Gastroesophageal sphincter (tissue), 4 donors: ENCODE measurements around the gene IFIT1B. TPM values are rescaled to one million over a fixed set of nuclear protein-coding genes. Genes with fewer than 3 reads are reported as not detected.
A peak's percentile ranks its signal among the peaks of the same experiment; 100 is the strongest.
"Not testable (repeated sequence)": the region's sequence is repeated elsewhere in the genome, so short reads cannot be mapped to it uniquely, and the experiment has no call there.

Experiments used
- ATAC-seq: fragments of 150-250 bp; one replicate; pipeline ENCODE4 v1.9.1; 2016; ENCODE audit warnings: mild to moderate bottlenecking, moderate library complexity
- H3K27ac ChIP-seq, 4 donors: fragments of 200-600 bp; sonication (generic) in 3 of 4; 1 replicate in 3 of 4; 2 replicates in 1 of 4; pipeline ENCODE4 v1.5.1; 2016 to 2019
- H3K27me3 ChIP-seq: fragments of 200-600 bp; sonication (generic); one replicate; pipeline ENCODE4 v1.5.1; 2019
- H3K36me3 ChIP-seq, 2 donors: fragments of 200-600 bp; sonication (generic); one replicate each; pipeline ENCODE4 v1.5.1; 2019; ENCODE audit warnings: control low read depth in 1 of 2
- H3K4me1 ChIP-seq, 3 donors: fragments of 200-600 bp; sonication (generic); 1 replicate in 2 of 3; 2 replicates in 1 of 3; pipeline ENCODE4 v1.5.1; 2016 to 2019; ENCODE audit warnings: control low read depth in 2 of 3
- H3K4me3 ChIP-seq, 2 donors: fragments of 200-600 bp; sonication (generic); one replicate each; pipeline ENCODE4 v1.5.1; 2019; ENCODE audit warnings: mild to moderate bottlenecking in 1 of 2, moderate library complexity in 1 of 2
- H3K9me3 ChIP-seq, 3 donors: fragments of 200-600 bp; sonication (generic); one replicate each; pipeline ENCODE4 v1.5.1; 2017 to 2019; ENCODE audit warnings: control low read depth in 2 of 3
- CTCF ChIP-seq, 4 experiments: fragments of 200-600 bp in 2 of 4; fragments of 450-650 bp in 2 of 4; sonication (generic) in 1 of 4; IDR thresholded peaks; one replicate each; pipeline ENCODE4 v1.5.1; 2017 to 2019; ENCODE audit warnings: antibody characterized with exemption in 4 of 4, mild to moderate bottlenecking in 2 of 4, moderate library complexity in 2 of 4
- EP300 ChIP-seq: sonication (generic); formaldehyde crosslinking; IDR thresholded peaks from one replicate; pipeline ENCODE4 v1.6.1; 2017; ENCODE audit warnings: antibody characterized with exemption, mild to moderate bottlenecking
- POLR2A ChIP-seq, 2 donors: fragments of 450-650 bp; IDR thresholded peaks; one replicate each; pipeline ENCODE4 v1.6.1; 2017; ENCODE audit warnings: antibody characterized with exemption in 2 of 2, mild to moderate bottlenecking in 2 of 2, moderate library complexity in 1 of 2
- POLR2AphosphoS5 ChIP-seq: sonication (generic); formaldehyde crosslinking; IDR thresholded peaks from one replicate; pipeline ENCODE4 v1.6.1; 2017; ENCODE audit warnings: antibody characterized with exemption
- WGBS, 2 donors: methylation state at CpG; one replicate each; pipeline ENCODE4 v1.1.5; 2018; ENCODE audit warnings: low coverage in 1 of 2; 5-methylcytosine and 5-hydroxymethylcytosine counted together
- total RNA-seq, 4 donors: library from RNA; depleted of rRNA; stranded (reverse); fragments of >200 nt; gene quantifications; one replicate each; pipeline ENCODE4 v1.1.0, GENCODE V29; 2016

IFIT1B gene
- total RNA-seq, 4 donors from 2014 or later, result not detected

- peaks cover 4 to 44% (median 23%) of the 10 kb centered on the region in 3 donors for H3K4me1 ChIP-seq
- H3K27me3 ChIP-seq, H3K9me3 ChIP-seq, H3K36me3 ChIP-seq: not testable (repeated sequence)
- 37 to 45% methylated on average over 6 of the region's 7 CpGs for whole genome bisulfite sequencing, 2 donors
- peak; percentile 48 for ATAC-seq
- peak; percentile 11 for TF ChIP-seq POLR2AphosphoS5
- peak overlapping the region in 1 of 2 donors; percentile 3 for H3K4me3 ChIP-seq
- H3K27ac ChIP-seq, result peak overlapping the region; percentile 23 to 78 (median 74)
These were observed 27.1 kb upstream of the IFIT1B start for GRCh38 chr10:89350631-89351315.

GRCh38 chr10:89351412-89351779, 26.5 kb upstream of the IFIT1B start:
- TF ChIP-seq CTCF (IDR thresholded peaks at IDR 0.05) (no peak), POLR2AphosphoS5 (no peak), POLR2A (IDR thresholded peaks at IDR 0.05) (no peak), EP300 (no peak)
- Histone ChIP-seq H3K36me3 (no peaks in the 10 kb centered on the region), H3K27ac (peak overlapping the region; percentile 23 to 78 (median 74)), H3K27me3 (no peaks in the 10 kb centered on the region), H3K4me1 (peaks cover 4 to 41% (median 23%) of the 10 kb centered on the region in 3 donors), H3K4me3 (peak overlapping the region in 1 of 2 donors; percentile 3), H3K9me3 (no peaks in the 10 kb centered on the region)
- peak; percentile 31 for ATAC-seq
- WGBS, 2 donors, result 25 to 50% methylated on average over 1 of the region's 1 CpG

GRCh38 chr10:89351780-89352597, 25.9 kb upstream of the IFIT1B start:
- H3K4me1 ChIP-seq, result peaks cover 4 to 35% (median 23%) of the 10 kb centered on the region in 3 donors
- peak overlapping the region; percentile 23 to 78 (median 74) for H3K27ac ChIP-seq
- H3K36me3 ChIP-seq, result no peaks in the 10 kb centered on the region
- peak; percentile 62 for ATAC-seq
- no peaks in the 10 kb centered on the region for H3K27me3 ChIP-seq
- TF ChIP-seq POLR2AphosphoS5 (peak; percentile 45), CTCF (IDR thresholded peaks at IDR 0.05) (no peak)
- H3K9me3 ChIP-seq, result no peaks in the 10 kb centered on the region
- 44 to 63% methylated on average over 11 to 12 of the region's 12 CpGs for WGBS, 2 donors
- no peak overlapping the region for H3K4me3 ChIP-seq

- no peaks in the 10 kb centered on the region for H3K27me3 ChIP-seq
- TF ChIP-seq CTCF (IDR thresholded peaks at IDR 0.05), result no peak
- TF ChIP-seq POLR2A (IDR thresholded peaks at IDR 0.05), result no peak
- TF ChIP-seq EP300, result no peak
- TF ChIP-seq POLR2AphosphoS5, result no peak
- ATAC-seq, result no peak
- H3K4me1 ChIP-seq, result peaks cover 4 to 27% (median 17%) of the 10 kb centered on the region in 3 donors
- 86 to 91% methylated on average over 3 to 4 of the region's 4 CpGs for WGBS, 2 donors
- H3K9me3 ChIP-seq, result no peaks in the 10 kb centered on the region
- no peaks in the 10 kb centered on the region for H3K36me3 ChIP-seq
- H3K4me3 ChIP-seq, result no peak overlapping the region
- H3K27ac ChIP-seq, result peak overlapping the region in 1 of 4 donors; percentile 78
These were observed 25.1 kb upstream of the IFIT1B start for GRCh38 chr10:89352802-89353201.

- no peak for ATAC-seq
- H3K4me1 ChIP-seq, result peaks cover 4 to 21% (median 16%) of the 10 kb centered on the region in 3 donors
- no peak overlapping the region for H3K4me3 ChIP-seq
- H3K9me3 ChIP-seq, result no peaks in the 10 kb centered on the region
- no peak for TF ChIP-seq POLR2A (IDR thresholded peaks at IDR 0.05)
- no peak for TF ChIP-seq EP300
- TF ChIP-seq POLR2AphosphoS5, result no peak
- TF ChIP-seq CTCF (IDR thresholded peaks at IDR 0.05), result no peak
- no peak overlapping the region for H3K27ac ChIP-seq
- WGBS, 2 donors, result 83 to 100% methylated on average over 2 of the region's 2 CpGs
- no peaks in the 10 kb centered on the region for H3K27me3 ChIP-seq
- H3K36me3 ChIP-seq, result no peaks in the 10 kb centered on the region
These were observed 22.4 kb upstream of the IFIT1B start for GRCh38 chr10:89355394-89355931.
